LNCaP clone FGC (cell line): Measurements from ENCODE around the gene OBI1.

Experiments
- DNase-seq: peaks from one replicate; pipeline ENCODE4 v3.0.0-alpha.2; 2011; ENCODE audit warnings: low read depth
- H3K4me3 ChIP-seq: 2 replicates; pipeline ENCODE4 v1.5.1; 2011; ENCODE audit warnings: mild to moderate bottlenecking, low read depth, low read length, control low read depth
- TF ChIP-seq, protein P1 (sequence below): IDR thresholded peaks from 2 replicates; pipeline ENCODE4 v1.5.1; 2012; ENCODE audit warnings: mild to moderate bottlenecking; ENCODE audit not compliant: control insufficient read depth, insufficient read depth; ENCODE audit errors: extremely low read depth

The OBI1 gene

DNA sequence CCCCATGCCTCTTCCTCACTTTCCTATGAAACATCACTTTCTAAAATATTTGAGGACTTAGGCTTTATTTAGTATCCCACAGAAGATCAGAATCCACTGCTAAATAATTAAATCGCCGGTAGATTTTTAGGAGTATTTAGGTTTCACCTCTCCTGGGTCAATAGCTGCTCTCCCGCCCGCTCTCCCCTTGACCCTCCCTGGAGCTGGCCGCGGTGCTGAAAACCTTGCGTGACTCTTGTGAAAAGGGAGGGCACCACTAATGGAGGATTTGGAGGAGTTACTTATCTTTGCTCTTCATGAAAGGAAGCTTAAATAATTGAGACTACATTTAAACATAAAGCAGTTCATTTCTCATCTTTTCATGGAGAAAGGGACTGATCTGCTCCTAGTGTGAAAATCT, 69.7 kb downstream of the OBI1 start:
- H3K4me3 ChIP-seq: no peak overlapping the region
- DNase-seq: no peak
- TF ChIP-seq, protein P1, sequence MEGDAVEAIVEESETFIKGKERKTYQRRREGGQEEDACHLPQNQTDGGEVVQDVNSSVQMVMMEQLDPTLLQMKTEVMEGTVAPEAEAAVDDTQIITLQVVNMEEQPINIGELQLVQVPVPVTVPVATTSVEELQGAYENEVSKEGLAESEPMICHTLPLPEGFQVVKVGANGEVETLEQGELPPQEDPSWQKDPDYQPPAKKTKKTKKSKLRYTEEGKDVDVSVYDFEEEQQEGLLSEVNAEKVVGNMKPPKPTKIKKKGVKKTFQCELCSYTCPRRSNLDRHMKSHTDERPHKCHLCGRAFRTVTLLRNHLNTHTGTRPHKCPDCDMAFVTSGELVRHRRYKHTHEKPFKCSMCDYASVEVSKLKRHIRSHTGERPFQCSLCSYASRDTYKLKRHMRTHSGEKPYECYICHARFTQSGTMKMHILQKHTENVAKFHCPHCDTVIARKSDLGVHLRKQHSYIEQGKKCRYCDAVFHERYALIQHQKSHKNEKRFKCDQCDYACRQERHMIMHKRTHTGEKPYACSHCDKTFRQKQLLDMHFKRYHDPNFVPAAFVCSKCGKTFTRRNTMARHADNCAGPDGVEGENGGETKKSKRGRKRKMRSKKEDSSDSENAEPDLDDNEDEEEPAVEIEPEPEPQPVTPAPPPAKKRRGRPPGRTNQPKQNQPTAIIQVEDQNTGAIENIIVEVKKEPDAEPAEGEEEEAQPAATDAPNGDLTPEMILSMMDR: no peak

DNA sequence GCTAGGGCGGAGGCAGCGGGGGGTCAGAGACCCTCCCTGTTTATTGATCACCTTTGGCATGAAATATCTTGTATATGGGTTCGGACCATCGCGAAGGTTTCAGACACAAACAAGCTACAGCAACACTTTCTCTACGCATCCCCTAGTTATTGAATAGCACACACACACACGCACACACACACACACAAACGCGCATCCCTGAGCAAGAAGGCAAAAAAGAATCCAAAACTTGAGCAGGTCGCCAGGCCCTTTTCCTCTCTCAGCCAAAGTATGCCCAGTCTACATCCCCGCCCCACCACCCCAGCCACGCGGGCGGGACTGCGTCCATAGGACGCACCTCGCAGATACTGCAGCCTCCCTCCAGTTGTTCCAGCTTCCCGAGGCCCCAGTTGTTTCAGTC, 71.6 kb downstream of the OBI1 start:
- no peak overlapping the region for H3K4me3 ChIP-seq
- TF ChIP-seq, protein P1: no peak

DNA sequence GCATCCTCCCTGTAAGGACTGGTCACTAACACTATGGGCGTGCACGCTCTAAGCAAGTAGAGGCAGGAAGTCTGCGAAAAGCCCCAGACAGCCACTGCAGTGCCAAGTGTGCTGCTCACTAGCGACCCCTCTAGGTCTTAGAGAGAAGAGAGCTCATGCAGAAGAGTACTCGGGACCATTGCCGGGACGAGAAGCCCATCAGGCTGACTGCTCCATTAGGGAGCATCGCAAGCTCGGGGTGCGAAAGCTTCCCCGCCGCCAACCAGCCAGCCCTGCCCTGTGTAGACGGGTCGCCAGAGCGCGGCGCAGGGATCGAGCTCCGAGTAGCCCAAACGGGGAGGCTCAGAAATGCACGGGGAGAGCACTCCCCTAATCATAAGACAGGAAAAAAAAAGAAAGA, 72.2 kb downstream of the OBI1 start:
- H3K4me3 ChIP-seq: no peak overlapping the region
- TF ChIP-seq, protein P1: no peak
- no peak for DNase-seq

More for the DNA sequence above, 71.6 kb downstream of the OBI1 start:
- no peak for DNase-seq

DNA sequence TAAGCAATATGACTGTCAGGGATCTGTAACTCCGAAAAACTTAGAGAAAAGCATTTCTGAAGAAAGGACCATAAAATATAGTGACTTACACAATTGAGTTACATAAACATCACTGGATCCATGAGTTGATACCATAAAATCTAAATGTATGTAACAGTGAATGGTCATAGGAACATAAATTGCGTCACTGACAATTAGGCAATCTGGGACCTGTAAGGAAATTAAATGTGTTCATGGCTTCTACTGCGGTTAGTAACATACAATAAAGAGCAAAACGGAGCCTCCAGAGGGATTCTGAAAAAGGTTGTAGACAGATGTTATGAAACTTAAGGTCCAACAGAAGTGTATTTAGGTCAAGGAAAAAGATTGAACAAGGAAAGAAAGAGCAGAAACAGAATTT, 82.7 kb downstream of the OBI1 start:
- DNase-seq: no peak
- TF ChIP-seq, protein P1: no peak
- no peak overlapping the region for H3K4me3 ChIP-seq

DNA sequence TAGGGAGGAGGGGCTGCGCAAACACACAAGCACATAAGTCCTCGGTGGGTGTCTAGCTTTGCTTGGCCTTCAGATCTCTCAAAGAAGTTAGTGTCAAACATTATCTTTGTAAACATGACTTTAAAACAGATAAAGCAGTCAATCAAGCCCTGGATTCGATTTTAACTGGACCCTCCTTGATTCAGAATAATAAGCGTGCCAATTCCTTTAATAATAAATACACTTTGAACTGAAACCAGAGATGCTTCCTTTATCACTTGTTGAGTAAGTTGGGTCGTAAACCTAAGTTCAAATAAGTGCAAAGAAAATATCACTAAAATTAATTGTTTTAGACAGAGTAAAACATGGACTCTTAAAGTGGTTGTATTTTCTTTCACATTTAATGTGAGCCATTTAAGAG, 86.5 kb downstream of the OBI1 start:
- no peak for DNase-seq
- no peak overlapping the region for H3K4me3 ChIP-seq
- TF ChIP-seq, protein P1: no peak

DNA sequence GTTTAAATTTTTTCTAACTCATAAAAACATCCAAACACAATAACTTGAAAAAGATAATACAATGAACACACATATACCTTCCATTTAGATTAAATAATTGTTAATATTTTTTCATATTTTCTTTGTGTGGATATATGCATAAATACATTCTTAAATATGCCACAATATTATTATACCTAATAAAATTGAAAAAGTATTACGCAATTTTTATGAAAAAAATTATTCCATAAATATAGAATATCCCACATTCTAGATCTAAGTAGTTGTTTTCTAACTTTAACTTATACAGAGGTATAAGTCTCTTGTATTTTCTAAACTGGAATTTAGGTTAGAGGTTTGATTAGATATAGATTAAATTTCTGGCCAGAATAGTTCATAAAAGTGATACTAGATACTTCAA, 89.9 kb downstream of the OBI1 start:
- no peak overlapping the region for H3K4me3 ChIP-seq
- DNase-seq: no peak
- TF ChIP-seq, protein P1: no peak

DNA sequence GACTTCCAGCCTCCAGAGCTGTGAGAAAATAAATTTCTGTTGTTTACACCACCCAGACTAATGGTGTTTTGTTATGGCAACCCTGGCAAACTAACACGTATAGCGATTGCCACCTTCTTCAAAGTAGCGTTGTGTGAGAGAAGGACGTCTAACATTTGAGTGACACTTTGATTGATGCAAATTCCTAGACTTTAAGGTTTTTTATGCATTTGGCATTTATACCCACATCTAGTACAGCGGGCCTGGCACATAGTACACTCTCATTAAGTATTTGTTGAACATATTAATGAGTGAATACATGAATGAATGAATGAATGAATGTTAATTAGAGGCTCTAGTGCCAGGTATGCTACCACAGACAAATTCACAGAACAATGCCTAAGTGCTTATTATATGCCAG, 92.3 kb downstream of the OBI1 start:
- no peak overlapping the region for H3K4me3 ChIP-seq
- TF ChIP-seq, protein P1: no peak
- DNase-seq: no peak
